ENCODE data around the gene DIDO1.

GRCh38 chr20:62949153-62949821, 23.0 kb upstream of the DIDO1 start:
- TF ChIP-seq CTCF (IDR thresholded peaks at IDR 0.05; ENCODE audit: low read length) (no peak), EZH2phosphoT487 (IDR thresholded peaks at IDR 0.05; ENCODE audit: low read length) (no peak), EZH2 (optimal IDR thresholded peaks at IDR 0.05; ENCODE audit: low read depth, low read length) (no peak)
